DMS53 treated with DMSO at 0.1 percent for 48 hours (cell line): ENCODE measurements around the gene SELENBP1.

Experiments
- DNase-seq: peaks from one replicate; lab custom pipeline; 2025; ENCODE audit not compliant: unreplicated experiment; lab: John Stamatoyannopoulos, UW

SELENBP1 gene

DNA sequence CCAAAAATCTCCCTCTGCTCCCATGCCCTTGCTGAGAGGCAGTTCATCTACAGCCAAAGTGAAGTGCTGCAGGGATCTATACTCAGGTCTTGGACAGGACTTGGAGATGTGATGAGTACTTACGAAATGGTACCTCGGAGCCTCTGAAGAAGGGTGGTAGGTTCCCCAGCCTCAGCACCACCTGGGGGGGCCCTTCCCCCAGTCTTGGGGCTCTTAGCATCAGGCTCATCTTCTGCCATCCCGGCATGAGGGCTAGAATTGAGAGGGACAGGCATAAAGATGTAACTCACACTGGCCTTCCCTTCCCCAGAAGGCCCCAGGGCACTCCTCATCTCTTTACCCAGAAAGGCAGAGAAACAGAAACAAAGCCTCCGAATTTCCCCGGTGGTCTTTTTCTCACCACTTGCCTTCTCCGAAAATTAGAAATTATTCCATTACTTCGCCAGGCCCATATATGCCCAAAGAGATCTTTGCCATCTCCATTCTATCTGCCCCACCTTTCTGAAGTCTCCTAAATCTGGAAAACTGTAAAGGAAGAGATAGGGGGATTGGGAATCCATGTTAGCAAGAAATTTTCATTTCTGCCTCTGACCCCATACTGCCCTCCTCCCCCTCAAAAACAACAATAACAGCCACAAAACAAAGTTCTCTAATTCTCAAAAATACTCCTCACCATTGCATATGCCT, 26.3 kb downstream of the SELENBP1 start:
- DNase-seq = no peak

DNA sequence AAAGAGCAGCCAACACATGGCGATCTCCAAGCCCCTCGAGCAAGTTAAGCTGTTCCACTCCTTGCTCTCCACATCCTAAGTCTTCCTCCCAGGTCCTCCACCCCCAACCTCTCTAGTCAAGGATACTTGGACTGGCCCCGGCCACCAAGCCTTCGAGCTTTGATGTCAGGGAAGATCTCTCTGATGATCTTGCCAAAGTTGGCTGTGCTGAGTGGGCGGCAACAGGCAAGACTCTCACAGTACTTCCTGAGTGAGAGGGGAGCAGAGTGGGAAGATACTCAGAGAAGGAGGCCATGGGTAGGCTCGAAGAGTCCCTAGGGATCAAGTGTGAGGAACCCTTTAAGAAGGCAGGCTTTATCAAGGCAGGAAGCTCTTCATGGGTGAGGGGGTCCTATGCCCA, 28.2 kb downstream of the SELENBP1 start:
- DNase-seq = no peak

- DNase-seq = no peak
Observed at GRCh38 chr1:151343587-151343986, 28.9 kb downstream of the SELENBP1 start.

DNA sequence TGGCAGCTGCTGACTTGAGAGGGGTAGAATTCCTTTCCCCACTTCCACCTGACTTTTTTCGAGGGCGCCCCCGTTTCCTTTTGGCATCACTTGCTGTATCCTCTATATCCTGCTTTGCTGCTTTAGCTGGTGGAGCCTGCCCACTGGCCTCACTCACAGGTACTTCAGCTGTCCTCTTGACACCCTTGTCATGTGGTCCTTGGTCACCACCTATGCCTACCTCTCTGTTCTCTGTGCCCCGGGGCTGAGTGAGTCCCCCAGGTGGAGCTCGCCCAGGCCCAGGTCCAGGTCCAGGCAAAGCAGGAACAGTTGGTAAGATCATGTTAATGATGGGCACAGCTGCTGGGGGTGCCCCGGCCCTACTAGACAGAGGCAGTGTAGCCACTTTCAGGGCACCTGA, 29.9 kb downstream of the SELENBP1 start:
- DNase-seq = no peak

DNA sequence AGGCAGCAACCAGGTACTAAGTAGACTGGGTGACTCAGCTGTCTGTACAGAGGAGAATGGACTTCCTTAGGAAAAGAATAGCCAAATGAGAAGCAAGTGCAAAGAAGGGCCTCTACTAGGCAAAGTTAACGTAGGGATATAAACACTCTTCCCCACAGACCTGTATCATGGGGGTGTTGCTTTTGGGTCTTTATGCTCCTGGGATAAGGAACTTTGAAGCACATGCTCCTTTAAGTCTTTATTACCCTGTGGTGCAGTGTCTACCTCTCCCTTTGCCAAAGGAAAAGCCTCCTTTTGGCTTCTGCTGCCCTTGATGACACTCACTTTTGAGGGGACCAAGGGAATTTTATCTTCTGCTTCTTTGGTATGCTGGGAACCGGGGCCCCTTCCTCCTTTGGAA, 30.5 kb downstream of the SELENBP1 start:
- no peak for DNase-seq

DNA sequence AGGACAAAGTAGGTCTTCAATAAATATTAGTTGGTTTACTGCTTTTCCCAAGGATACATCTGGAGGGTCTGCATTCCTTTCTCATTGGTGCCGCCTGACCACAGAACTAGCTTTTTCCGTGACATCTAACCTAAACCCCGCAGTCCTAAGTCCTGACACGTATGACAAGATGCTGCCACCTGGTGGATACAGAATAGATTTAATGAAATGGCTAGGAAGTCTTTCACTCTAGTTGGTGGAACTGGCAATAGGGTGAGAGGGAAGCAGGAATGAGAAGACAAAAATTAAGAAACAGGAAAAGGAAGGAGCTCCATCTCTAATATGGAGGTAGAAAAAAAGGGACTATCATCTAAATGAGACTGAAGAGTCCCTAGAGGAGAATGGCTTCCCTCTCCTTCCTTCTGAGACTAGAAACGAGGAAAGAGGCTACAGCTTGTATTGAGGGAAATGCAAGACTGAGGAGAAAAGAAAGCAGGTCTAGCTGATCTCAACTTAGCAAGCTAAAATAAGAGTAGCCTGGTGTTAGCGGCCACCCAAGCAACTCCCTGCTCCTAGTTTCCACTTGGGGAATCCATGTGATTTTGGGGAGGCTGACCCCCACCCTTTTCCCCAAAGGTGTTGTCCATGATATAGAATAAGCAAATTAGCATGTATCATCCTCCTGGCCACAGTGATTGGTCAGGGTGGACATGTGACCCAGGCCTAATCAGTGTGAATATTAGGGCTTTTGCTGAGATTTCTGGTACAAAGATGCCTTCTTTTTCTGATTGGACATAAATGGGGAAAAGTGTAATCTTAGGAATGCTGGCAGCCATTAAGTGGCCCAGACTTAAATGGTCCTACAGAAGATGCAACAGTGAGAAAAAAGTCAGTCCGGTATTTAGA, 31.4 kb downstream of the SELENBP1 start:
- DNase-seq = peak; percentile 85

DNA sequence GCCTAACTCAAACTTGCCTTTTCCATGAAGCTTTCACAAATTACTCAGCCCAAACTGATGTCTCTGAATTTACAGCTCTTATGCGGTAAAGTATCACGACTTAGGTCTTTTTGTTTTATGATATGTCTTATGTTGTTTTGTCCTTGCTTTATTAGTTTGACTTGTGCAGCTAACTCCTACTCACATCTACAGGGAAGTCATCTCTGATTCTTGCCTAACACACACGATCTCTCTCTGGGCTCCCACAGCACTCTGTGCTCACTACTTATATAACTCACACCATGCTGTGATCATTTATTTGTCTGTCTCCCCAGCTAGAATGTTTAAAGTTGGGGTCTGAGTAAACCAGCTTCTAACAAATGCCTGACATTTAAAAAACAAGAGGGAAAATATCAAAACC, 35.9 kb downstream of the SELENBP1 start:
- DNase-seq = no peak

- DNase-seq = no peak
Observed at GRCh38 chr1:151334822-151335221, 37.7 kb downstream of the SELENBP1 start.

- DNase-seq = no peak
Observed at GRCh38 chr1:151327903-151328674, 44.4 kb downstream of the SELENBP1 start.

- DNase-seq = peak; percentile 96
Observed at GRCh38 chr1:151327223-151327902, 45.1 kb downstream of the SELENBP1 start, which contains the start of gene PI4KB. Gene PI4KB (minus strand): TSS chr1:151327416. CDS start chr1:151316481, 10,935 bp downstream.

GRCh38 chr1:151326619-151327222, 45.8 kb downstream of the SELENBP1 start:
- no peak for DNase-seq

DNA sequence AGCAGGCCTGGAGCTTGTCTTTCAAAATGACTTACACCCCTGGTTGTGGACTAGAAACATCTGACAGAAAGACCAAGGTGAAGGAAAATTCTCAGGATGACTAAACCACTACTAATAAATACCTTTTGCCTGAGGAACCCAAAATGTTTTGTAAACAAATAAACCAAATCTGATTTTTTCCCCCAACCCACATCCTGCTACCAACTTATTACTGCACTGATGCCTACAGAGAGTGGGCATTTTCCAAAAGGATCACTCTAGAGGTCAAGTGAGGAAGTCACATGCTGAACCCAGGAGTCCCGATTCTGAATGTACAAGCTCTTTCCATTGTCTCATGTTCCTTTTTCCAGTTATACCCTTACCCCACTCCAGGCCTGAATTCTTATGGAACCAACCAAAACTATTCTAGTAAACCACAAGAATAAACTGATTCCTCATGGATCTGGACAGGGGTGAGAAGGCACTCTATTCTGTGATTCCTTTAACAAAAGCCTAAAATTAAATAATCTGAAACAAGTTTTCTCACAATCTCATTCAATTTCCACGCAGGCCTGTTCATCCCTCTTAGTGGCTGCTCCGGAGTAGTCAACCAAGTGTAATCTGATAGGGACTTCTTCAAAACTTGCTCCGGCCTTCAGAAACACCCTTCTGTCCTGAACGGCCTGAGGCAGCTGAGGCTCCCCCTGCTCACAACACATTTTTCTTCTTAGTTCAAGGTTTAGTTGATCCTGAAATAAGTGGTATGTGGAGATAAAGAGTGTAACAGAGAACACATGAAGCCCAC, 46.7 kb downstream of the SELENBP1 start:
- DNase-seq = no peak

GRCh38 chr1:151325231-151325630, 47.3 kb downstream of the SELENBP1 start:
- DNase-seq = no peak

- DNase-seq = no peak
Observed at GRCh38 chr1:151324390-151324930, 48.0 kb downstream of the SELENBP1 start.

DNA sequence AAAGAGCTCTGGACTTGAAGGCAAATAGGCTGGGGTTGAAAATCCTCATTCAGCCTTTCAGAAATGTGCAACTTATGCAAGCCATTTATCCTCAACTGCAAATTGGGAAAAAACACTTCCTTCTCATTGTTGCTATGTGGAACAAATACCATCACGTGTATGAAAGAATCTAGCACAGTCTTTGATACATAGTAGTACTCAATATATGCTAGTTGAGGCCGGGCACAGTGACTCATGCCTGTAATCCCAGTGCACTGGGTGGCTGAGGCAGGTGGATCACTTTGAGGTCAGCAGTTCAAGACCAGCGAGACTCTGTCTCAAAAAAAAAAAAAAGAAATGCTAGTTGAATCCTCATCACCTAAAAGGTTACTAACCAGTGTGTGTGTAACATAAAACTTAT, 53.5 kb downstream of the SELENBP1 start:
- no peak for DNase-seq

GRCh38 chr1:151315565-151316235, 56.8 kb downstream of the SELENBP1 start:
- no peak for DNase-seq
